ENCODE data around the gene ZNF70. TPM values are rescaled to one million over a fixed set of nuclear protein-coding genes. Genes with fewer than 3 reads are reported as not detected.

ZNF70 gene
- total RNA-seq, 1 experiment from 2014 or later, result 3.2 TPM

GRCh38 chr22:23767303-23767672 is 16.4 kb upstream of the ZNF70 start:
- no peaks in the 10 kb centered on the region; the same call in 1 of the 2 replicates for H3K36me3 ChIP-seq (ENCODE audit: control insufficient read depth, insufficient read depth, low read length)
- POLR2A ChIA-PET, result interaction anchor here (0.5 to 0.7 kb wide), 2 partner anchors 25 to 37 kb away, joined by 6 to 7 read pairs; no protein-coding TSS in a partner anchor

GRCh38 chr22:23764899-23765881 is 14.3 kb upstream of the ZNF70 start:
- H3K36me3 ChIP-seq (ENCODE audit: control insufficient read depth, insufficient read depth, low read length), result no peaks in the 10 kb centered on the region; the same call in 1 of the 2 replicates
- DNase-seq (ENCODE audit: low read depth, low spot score), result no peak
- ChIA-PET POLR2A (no interaction called here), CTCF (no interaction called here)
- H3K9me3 ChIP-seq (ENCODE audit: control insufficient read depth, insufficient read depth, low read depth, low read length), result no peaks in the 10 kb centered on the region
- no peak overlapping the region for H3K27ac ChIP-seq (ENCODE audit: low read length)
- H3K4me3 ChIP-seq (ENCODE audit: low read depth in 2 of 2, low read length in 2 of 2), result no peak overlapping the region; a peak in 1 of 4 replicates
- BruUV-seq (replicated peaks), result TSS peak; percentile 44
- no peak for ATAC-seq
- intact Hi-C loops (cut with micrococcal nuclease; ENCODE audit: unreplicated experiment) (no loop called here), in situ Hi-C loops (cut with HindIII; ENCODE audit: low pct_unique_long_range_greater_than_20kb, low sequenced_read_pairs) (no loop called here)
- no peak for TF ChIP-seq SIN3A (IDR thresholded peaks at IDR 0.05; ENCODE audit: borderline replicate concordance, insufficient read depth, low read depth, low read length)
- no peak for TF ChIP-seq POLR2AphosphoS5 (IDR thresholded peaks at IDR 0.05; ENCODE audit: low read depth, low read length)
- TF ChIP-seq, protein P1, sequence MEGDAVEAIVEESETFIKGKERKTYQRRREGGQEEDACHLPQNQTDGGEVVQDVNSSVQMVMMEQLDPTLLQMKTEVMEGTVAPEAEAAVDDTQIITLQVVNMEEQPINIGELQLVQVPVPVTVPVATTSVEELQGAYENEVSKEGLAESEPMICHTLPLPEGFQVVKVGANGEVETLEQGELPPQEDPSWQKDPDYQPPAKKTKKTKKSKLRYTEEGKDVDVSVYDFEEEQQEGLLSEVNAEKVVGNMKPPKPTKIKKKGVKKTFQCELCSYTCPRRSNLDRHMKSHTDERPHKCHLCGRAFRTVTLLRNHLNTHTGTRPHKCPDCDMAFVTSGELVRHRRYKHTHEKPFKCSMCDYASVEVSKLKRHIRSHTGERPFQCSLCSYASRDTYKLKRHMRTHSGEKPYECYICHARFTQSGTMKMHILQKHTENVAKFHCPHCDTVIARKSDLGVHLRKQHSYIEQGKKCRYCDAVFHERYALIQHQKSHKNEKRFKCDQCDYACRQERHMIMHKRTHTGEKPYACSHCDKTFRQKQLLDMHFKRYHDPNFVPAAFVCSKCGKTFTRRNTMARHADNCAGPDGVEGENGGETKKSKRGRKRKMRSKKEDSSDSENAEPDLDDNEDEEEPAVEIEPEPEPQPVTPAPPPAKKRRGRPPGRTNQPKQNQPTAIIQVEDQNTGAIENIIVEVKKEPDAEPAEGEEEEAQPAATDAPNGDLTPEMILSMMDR (IDR thresholded peaks at IDR 0.05), result no peak
- TF ChIP-seq TCF7L2 (IDR thresholded peaks at IDR 0.05; ENCODE audit: low read depth, low read length), result no peak
- no peak for TF ChIP-seq REST (IDR thresholded peaks at IDR 0.05; ENCODE audit: insufficient read depth in 1 of 2, low read depth in 2 of 2, low read length in 1 of 2)
- H3K4me1 ChIP-seq (ENCODE audit: control insufficient read depth, insufficient read depth, low read length), result 0 out of 2 replicates have a peak, but pooled peaks cover 7% of the 10 kb centered on the region
- no peaks in the 10 kb centered on the region for H3K27me3 ChIP-seq (ENCODE audit: control insufficient read depth, insufficient read depth, low read length)

More at GRCh38 chr22:23767303-23767672, 16.4 kb upstream of the ZNF70 start:
- no peaks in the 10 kb centered on the region for H3K27me3 ChIP-seq (ENCODE audit: control insufficient read depth, insufficient read depth, low read length)
- intact Hi-C loops (cut with micrococcal nuclease; ENCODE audit: unreplicated experiment) (no loop called here), in situ Hi-C loops (cut with HindIII; ENCODE audit: low pct_unique_long_range_greater_than_20kb, low sequenced_read_pairs) (no loop called here)
- no peak for TF ChIP-seq POLR2AphosphoS5 (IDR thresholded peaks at IDR 0.05; ENCODE audit: low read depth, low read length)
- TF ChIP-seq, protein P1 (IDR thresholded peaks at IDR 0.05), result no peak
- no peak for TF ChIP-seq SIN3A (IDR thresholded peaks at IDR 0.05; ENCODE audit: borderline replicate concordance, insufficient read depth, low read depth, low read length)
- TF ChIP-seq TCF7L2 (IDR thresholded peaks at IDR 0.05; ENCODE audit: low read depth, low read length), result no peak
- no peak for TF ChIP-seq REST (IDR thresholded peaks at IDR 0.05; ENCODE audit: insufficient read depth in 1 of 2, low read depth in 2 of 2, low read length in 1 of 2)
- no TSS peak for BruUV-seq (replicated peaks)
- H3K27ac ChIP-seq (ENCODE audit: low read length), result peak overlapping the region; percentile 75
- ATAC-seq (no peak), DNase-seq (ENCODE audit: low read depth, low spot score) (no peak)
- H3K4me3 ChIP-seq (ENCODE audit: low read depth in 2 of 2, low read length in 2 of 2), result peak overlapping the region; percentile 60 to 65
- H3K4me1 ChIP-seq (ENCODE audit: control insufficient read depth, insufficient read depth, low read length), result 0 out of 2 replicates have a peak, but pooled peaks cover 7% of the 10 kb centered on the region
- CTCF ChIA-PET, result interaction anchor here (0.6 to 0.7 kb wide), 2 partner anchors 8 to 41 kb away, joined by 4 to 6 read pairs; no protein-coding TSS in a partner anchor
- no peaks in the 10 kb centered on the region for H3K9me3 ChIP-seq (ENCODE audit: control insufficient read depth, insufficient read depth, low read depth, low read length)
